Neuronal stem cell (in vitro differentiated cells): ENCODE results near the gene GALNT11.
A peak's percentile ranks its signal among the peaks of the same experiment; 100 is the strongest.

Experiments used
- DNase-seq: peaks from one replicate; pipeline ENCODE4 v3.0.0-alpha.2; 2013; ENCODE audit warnings: low spot score
- H2AFZ ChIP-seq: one replicate; pipeline ENCODE4 v1.6.1; 2013; ENCODE audit warnings: mild to moderate bottlenecking, low read length, inconsistent platforms
- H2AK5ac ChIP-seq: 2 replicates; pipeline ENCODE4 v1.6.1; 2013; ENCODE audit warnings: low read depth, mild to moderate bottlenecking, inconsistent platforms, low read length, moderate library complexity, mixed read lengths
- H2BK120ac ChIP-seq: 2 replicates; pipeline ENCODE4 v1.6.1; 2013; ENCODE audit warnings: low read depth, mild to moderate bottlenecking, inconsistent platforms, low read length, moderate library complexity, mixed read lengths
- H2BK12ac ChIP-seq: one replicate; pipeline ENCODE4 v1.6.1; 2013; ENCODE audit warnings: low read length, inconsistent platforms
- H2BK15ac ChIP-seq: 2 replicates; pipeline ENCODE4 v1.6.1; 2013; ENCODE audit warnings: mild to moderate bottlenecking, low read length, inconsistent platforms, mixed read lengths
- H2BK5ac ChIP-seq: one replicate; pipeline ENCODE4 v1.6.1; 2013; ENCODE audit warnings: inconsistent platforms, mild to moderate bottlenecking, low read length, moderate library complexity
- H3K14ac ChIP-seq: one replicate; pipeline ENCODE4 v1.6.1; 2013; ENCODE audit warnings: low read length, inconsistent platforms
- H3K18ac ChIP-seq: 2 replicates; pipeline ENCODE4 v1.6.1; 2013; ENCODE audit warnings: low read length, inconsistent platforms
- H3K23ac ChIP-seq: 2 replicates; pipeline ENCODE4 v1.6.1; 2013; ENCODE audit warnings: low read depth, mild to moderate bottlenecking, mixed read lengths, low read length, inconsistent platforms; ENCODE audit not compliant: poor library complexity
- H3K27ac ChIP-seq: replicated peaks from 3 replicates; pipeline ENCODE4 v1.5.1; 2013; ENCODE audit warnings: low read length, inconsistent platforms
- H3K27me3 ChIP-seq, 3 experiments: 2 replicates each; pipeline ENCODE4 v1.6.1; 2013; ENCODE audit warnings: low read length in 3 of 3, mild to moderate bottlenecking in 2 of 3, inconsistent platforms in 1 of 3, low read depth in 1 of 3, mixed read lengths in 1 of 3, moderate library complexity in 1 of 3; ENCODE audit not compliant: control insufficient read depth in 3 of 3, insufficient read depth in 3 of 3
- H3K36me3 ChIP-seq, 2 donors: replicated peaks in 1 of 2; 2 replicates each; pipeline ENCODE4 v1.6.1; 2013; ENCODE audit warnings: low read length in 2 of 2; ENCODE audit not compliant: control insufficient read depth in 2 of 2, insufficient read depth in 2 of 2
- H3K4ac ChIP-seq: 2 replicates; pipeline ENCODE4 v1.6.1; 2013; ENCODE audit warnings: inconsistent platforms, mild to moderate bottlenecking, low read length, moderate library complexity
- H3K4me1 ChIP-seq, 2 donors: 1 replicate in 1 of 2; 2 replicates in 1 of 2; pipeline ENCODE4 v1.6.1; 2013; ENCODE audit warnings: low read length in 2 of 2, low read depth in 1 of 2; ENCODE audit not compliant: control insufficient read depth in 2 of 2, insufficient read depth in 1 of 2
- H3K4me2 ChIP-seq: one replicate; pipeline ENCODE4 v1.6.1; 2013; ENCODE audit warnings: mild to moderate bottlenecking, low read length, inconsistent platforms; ENCODE audit not compliant: insufficient read depth, poor library complexity, severe bottlenecking
- H3K4me3 ChIP-seq, 2 donors: 2 replicates each; pipeline ENCODE4 v1.5.1; 2013; ENCODE audit warnings: low read length in 2 of 2, mild to moderate bottlenecking in 2 of 2, inconsistent platforms in 1 of 2, moderate library complexity in 1 of 2
- H3K79me1 ChIP-seq: one replicate; pipeline ENCODE4 v1.6.1; 2013; ENCODE audit warnings: low read depth, mild to moderate bottlenecking, inconsistent platforms, low read length, moderate library complexity
- H3K9ac ChIP-seq: one replicate; pipeline ENCODE4 v1.6.1; 2013; ENCODE audit warnings: mild to moderate bottlenecking, low read depth, low read length, inconsistent platforms; ENCODE audit not compliant: poor library complexity
- H3K9me3 ChIP-seq, 2 donors: replicated peaks in 1 of 2; 2 replicates each; pipeline versions ENCODE3 to v1.6.1; 2013; ENCODE audit warnings: low read length in 2 of 2, mild to moderate bottlenecking in 2 of 2, inconsistent platforms in 1 of 2, low read depth in 1 of 2, mixed read lengths in 1 of 2, moderate library complexity in 1 of 2; ENCODE audit not compliant: control insufficient read depth in 2 of 2, insufficient read depth in 1 of 2
- H4K8ac ChIP-seq: one replicate; pipeline ENCODE4 v1.6.1; 2013; ENCODE audit warnings: low read depth, mild to moderate bottlenecking, inconsistent platforms, low read length, moderate library complexity
- H4K91ac ChIP-seq: one replicate; pipeline ENCODE4 v1.6.1; 2013; ENCODE audit warnings: low read length, low read depth, mild to moderate bottlenecking, inconsistent platforms; ENCODE audit not compliant: poor library complexity
- WGBS, 2 donors: extraction: QIAGEN DNeasy Blood & Tissue Kit; methylation state at CpG; one replicate each; pipeline ENCODE4 v1.1.7; 2013; ENCODE audit warnings: missing lambda C conversion rate in 2 of 2, mixed read lengths in 1 of 2; ENCODE audit not compliant: insufficient read length in 2 of 2, insufficient replicate concordance in 1 of 2; ENCODE audit errors: extremely low coverage in 2 of 2; 5-methylcytosine and 5-hydroxymethylcytosine counted together

Gene GALNT11

GRCh38 chr7:152122540-152122939 lies 97.1 kb downstream of the GALNT11 start:
- WGBS, 2 donors, result no CpG with 5 or more reads among the region's 1 CpG
- no peak overlapping the region for H3K23ac ChIP-seq
- H3K27me3 ChIP-seq, result no peaks in the 10 kb centered on the region
- H3K4ac ChIP-seq, result no peak overlapping the region
- no peak overlapping the region for H2BK5ac ChIP-seq
- no peak overlapping the region for H2AK5ac ChIP-seq
- no peak for DNase-seq
- peaks cover 31 to 100% of the 10 kb centered on the region in 2 donors for H3K36me3 ChIP-seq
- peaks cover 5 to 20% of the 10 kb centered on the region in 2 donors for H3K9me3 ChIP-seq
- H3K27ac ChIP-seq, result no peak overlapping the region
- H3K4me2 ChIP-seq, result no peak overlapping the region
- no peak overlapping the region for H3K18ac ChIP-seq
- H4K8ac ChIP-seq, result no peak overlapping the region
- no peak overlapping the region for H2BK120ac ChIP-seq
- H2BK15ac ChIP-seq, result no peak overlapping the region
- no peak overlapping the region for H3K14ac ChIP-seq
- H3K4me3 ChIP-seq, result no peak overlapping the region
- H3K79me1 ChIP-seq, result peaks cover 2% of the 10 kb centered on the region
- no peaks in the 10 kb centered on the region for H3K4me1 ChIP-seq
- H2BK12ac ChIP-seq, result no peak overlapping the region
- H2AFZ ChIP-seq, result no peak overlapping the region
- no peak overlapping the region for H4K91ac ChIP-seq
- no peak overlapping the region for H3K9ac ChIP-seq

- Histone ChIP-seq H2AFZ (no peak overlapping the region), H3K14ac (no peak overlapping the region), H3K27me3 (no peaks in the 10 kb centered on the region), H2BK15ac (no peak overlapping the region), H2BK12ac (no peak overlapping the region), H3K27ac (no peak overlapping the region), H2AK5ac (no peak overlapping the region), H3K23ac (no peak overlapping the region), H3K9me3 (peaks cover 12 to 30% of the 10 kb centered on the region in 2 donors), H3K4me3 (no peak overlapping the region), H3K4ac (no peak overlapping the region), H3K79me1 (peaks cover 4% of the 10 kb centered on the region), H4K8ac (no peak overlapping the region), H3K36me3 (peaks cover 25 to 99% of the 10 kb centered on the region in 2 donors), H4K91ac (no peak overlapping the region), H3K18ac (no peak overlapping the region), H3K4me1 (no peaks in the 10 kb centered on the region), H2BK120ac (no peak overlapping the region), H3K9ac (peak overlapping the region; percentile 72), H3K4me2 (no peak overlapping the region), H2BK5ac (no peak overlapping the region)
- no peak for DNase-seq
- WGBS, 2 donors, result no CpG with 5 or more reads among the region's 7 CpGs
Observed at GRCh38 chr7:152126741-152127140, 101.3 kb downstream of the GALNT11 start.

GRCh38 chr7:152127229-152127628 lies 101.8 kb downstream of the GALNT11 start:
- H2BK5ac ChIP-seq, result no peak overlapping the region
- DNase-seq, result no peak
- peak overlapping the region; percentile 27 for H4K8ac ChIP-seq
- H3K27ac ChIP-seq, result no peak overlapping the region
- H3K4me3 ChIP-seq, result no peak overlapping the region
- no peak overlapping the region for H3K4me2 ChIP-seq
- H3K27me3 ChIP-seq, result no peaks in the 10 kb centered on the region
- no CpG with 5 or more reads among the region's 19 CpGs for WGBS, 2 donors
- H4K91ac ChIP-seq, result no peak overlapping the region
- peaks cover 12 to 30% of the 10 kb centered on the region in 2 donors for H3K9me3 ChIP-seq
- peaks cover 24 to 99% of the 10 kb centered on the region in 2 donors for H3K36me3 ChIP-seq
- no peaks in the 10 kb centered on the region for H3K4me1 ChIP-seq
- no peak overlapping the region for H3K18ac ChIP-seq
- H3K79me1 ChIP-seq, result peaks cover 4% of the 10 kb centered on the region
- no peak overlapping the region for H3K14ac ChIP-seq
- no peak overlapping the region for H3K9ac ChIP-seq
- no peak overlapping the region for H3K4ac ChIP-seq
- H2BK15ac ChIP-seq, result no peak overlapping the region
- no peak overlapping the region for H2BK12ac ChIP-seq
- no peak overlapping the region for H2BK120ac ChIP-seq
- H2AFZ ChIP-seq, result no peak overlapping the region
- H2AK5ac ChIP-seq, result no peak overlapping the region
- H3K23ac ChIP-seq, result no peak overlapping the region

- Histone ChIP-seq H3K27ac (no peak overlapping the region), H2BK12ac (no peak overlapping the region), H4K91ac (no peak overlapping the region), H4K8ac (no peak overlapping the region), H2AK5ac (no peak overlapping the region), H3K9ac (no peak overlapping the region), H3K4ac (no peak overlapping the region), H3K23ac (no peak overlapping the region), H3K36me3 (peaks cover 25 to 99% of the 10 kb centered on the region in 2 donors), H3K9me3 (peaks cover 12 to 30% of the 10 kb centered on the region in 2 donors), H3K27me3 (no peaks in the 10 kb centered on the region), H2BK5ac (no peak overlapping the region), H3K4me1 (no peaks in the 10 kb centered on the region), H3K79me1 (peaks cover 4% of the 10 kb centered on the region), H2AFZ (no peak overlapping the region), H3K4me2 (no peak overlapping the region), H3K14ac (no peak overlapping the region), H2BK120ac (no peak overlapping the region), H3K4me3 (no peak overlapping the region), H3K18ac (no peak overlapping the region), H2BK15ac (no peak overlapping the region)
- no CpG with 5 or more reads among the region's 20 CpGs for WGBS, 2 donors
- DNase-seq, result no peak
Observed at GRCh38 chr7:152128252-152128651, 102.8 kb downstream of the GALNT11 start.
